Measurements from ENCODE around the gene TXNRD2.

TXNRD2 gene

GRCh38 chr22:19948057-19948760 is 6.6 kb upstream of the TXNRD2 start:
- Histone ChIP-seq H3K27ac (peak overlapping the region; percentile 68 to 80), H3K4me3 (no peak overlapping the region)
- DNase-seq (ENCODE audit: low spot score): peak; percentile 66
- no peak for TF ChIP-seq CTCF (IDR thresholded peaks at IDR 0.05)

GRCh38 chr22:19943082-19944026 is 1.7 kb upstream of the TXNRD2 start:
- DNase-seq (ENCODE audit: low spot score): peak; percentile 73
- Histone ChIP-seq H3K27ac (peak overlapping the region; percentile 98 to 99), H3K4me3 (peak overlapping the region; percentile 88)
- TF ChIP-seq CTCF (IDR thresholded peaks at IDR 0.05): no peak

- H3K4me3 ChIP-seq: peak overlapping the region; percentile 88
- DNase-seq (ENCODE audit: low spot score): no peak
- H3K27ac ChIP-seq: peak overlapping the region; percentile 98 to 99
- no peak for TF ChIP-seq CTCF (IDR thresholded peaks at IDR 0.05)
Measured at GRCh38 chr22:19942157-19943081, 801 bp upstream of the TXNRD2 start.

- H3K27ac ChIP-seq: peak overlapping the region; percentile 98 to 99
- no peak for DNase-seq (ENCODE audit: low spot score)
- TF ChIP-seq CTCF (IDR thresholded peaks at IDR 0.05): no peak
Measured at GRCh38 chr22:19940536-19941364, 868 bp downstream of the TXNRD2 start.

GRCh38 chr22:19937616-19938473 is 3.8 kb downstream of the TXNRD2 start:
- H3K4me3 ChIP-seq: no peak overlapping the region
- no peak for DNase-seq (ENCODE audit: low spot score)
- no peak for TF ChIP-seq CTCF (IDR thresholded peaks at IDR 0.05)
- no peak overlapping the region for H3K27ac ChIP-seq

More at GRCh38 chr22:19940536-19941364, 868 bp downstream of the TXNRD2 start:
- H3K4me3 ChIP-seq: peak overlapping the region; percentile 88

Data from coronary artery (tissue), 2 donors.